Fibroblast of skin of abdomen (primary cell): Measurements from ENCODE around the gene LTBP1. TPM values are rescaled to one million over a fixed set of nuclear protein-coding genes. Genes with fewer than 3 reads are reported as not detected.
"Not testable (repeated sequence)": the region's sequence is repeated elsewhere in the genome, so short reads cannot be mapped to it uniquely, and the experiment has no call there.

ENCODE experiments used
- DNase-seq: peaks from one replicate; pipeline ENCODE4 v3.0.0-alpha.2; 2013
- polyA plus RNA-seq, 2 experiments: library from polyadenylated mRNA; unstranded; fragments of 120-200 nt; gene quantifications; one replicate each; pipeline ENCODE4 v1.2.1, GENCODE V29; 2013; ENCODE audit not compliant: insufficient read length in 2 of 2

LTBP1 gene
- 61.2 TPM for polyA plus RNA-seq (2013, experiment 1 of 2; ENCODE audit: insufficient read length)
- 57.3 TPM for polyA plus RNA-seq (2013, experiment 2 of 2; ENCODE audit: insufficient read length)

GRCh38 chr2:32946314-32947075 lies at the start of gene LTBP1:
Gene LTBP1, plus strand, starts transcription at chr2:32946953. Its CDS starts 372 bp downstream, at chr2:32947325.
- DNase-seq, result peak; percentile 74

DNA sequence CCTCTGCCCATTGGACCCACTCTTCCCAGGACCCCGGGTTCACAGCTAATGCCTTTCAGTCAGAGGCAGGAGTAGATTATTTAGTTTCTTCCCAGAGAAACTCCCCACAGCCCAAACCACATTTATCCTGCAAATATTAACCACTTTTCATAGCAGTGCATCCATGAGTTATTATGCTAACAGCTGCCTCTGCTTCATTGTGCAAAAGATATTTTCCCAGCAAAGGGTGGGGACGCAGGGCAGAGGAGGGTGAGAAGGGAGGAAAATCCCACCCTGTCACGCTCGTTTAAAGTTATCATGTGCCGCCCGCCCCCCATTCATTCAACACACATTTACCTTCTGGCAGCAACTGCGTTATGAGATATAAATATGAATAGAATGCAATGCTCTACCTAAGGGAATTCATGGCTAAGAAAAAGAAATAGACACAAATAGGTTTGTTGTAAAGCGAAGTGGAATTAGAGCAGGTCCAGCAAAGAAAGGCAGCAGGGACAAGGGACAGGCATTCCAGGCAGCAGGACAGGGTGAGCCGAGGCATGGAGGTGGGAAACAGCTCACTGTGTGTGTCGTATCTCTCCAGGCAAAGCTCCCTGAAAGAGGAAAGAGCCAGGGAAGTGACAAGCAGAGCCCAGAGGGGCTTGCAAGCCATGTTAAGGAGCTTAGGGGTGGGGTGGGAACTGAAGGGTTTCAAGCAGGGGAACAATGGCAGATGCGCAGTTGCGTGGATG lies 46.3 kb upstream of the LTBP1 start:
- DNase-seq, result no peak

- DNase-seq, result no peak
These were observed 45.4 kb upstream of the LTBP1 start for GRCh38 chr2:32901313-32901712.

- no peak for DNase-seq
These were observed 44.6 kb upstream of the LTBP1 start for GRCh38 chr2:32902174-32902573.

DNA sequence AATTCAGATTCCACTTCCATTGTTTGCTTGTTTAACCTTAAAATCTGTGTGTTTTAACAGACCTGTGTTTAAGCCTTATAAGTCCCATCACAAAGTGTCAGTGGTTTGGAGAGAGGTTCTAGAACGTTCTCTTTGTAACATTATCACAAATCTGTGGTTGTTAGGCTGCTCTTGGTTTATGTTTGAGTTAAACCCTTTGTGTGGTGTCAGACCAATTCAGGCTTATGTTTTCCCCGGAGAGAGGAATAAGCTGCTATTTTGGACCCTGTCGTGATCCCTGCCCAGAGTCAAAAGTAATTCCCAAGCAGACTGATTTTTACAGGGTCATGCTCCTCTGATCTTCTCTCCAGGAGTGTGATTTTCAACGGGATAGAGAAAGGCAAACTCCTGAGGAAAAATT lies 43.8 kb upstream of the LTBP1 start:
- DNase-seq, result no peak

DNA sequence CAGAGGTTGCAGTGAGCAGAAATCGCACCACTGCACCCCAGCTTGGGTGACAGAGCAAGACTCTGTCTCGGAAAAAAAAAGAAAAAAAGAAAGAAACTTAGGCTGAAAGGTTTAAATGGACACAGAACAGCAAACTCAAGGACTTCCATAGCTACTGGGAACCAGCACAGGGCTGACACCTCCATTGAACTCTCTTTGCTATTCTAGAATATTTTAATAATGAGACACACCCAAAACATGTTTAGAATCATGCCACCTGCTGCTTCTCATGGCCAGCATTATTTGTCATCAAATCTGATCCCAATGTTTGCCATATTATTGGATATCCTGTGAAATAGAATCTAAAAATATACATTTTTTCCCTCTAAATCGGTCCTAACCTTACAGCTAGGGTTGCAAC lies 42.7 kb upstream of the LTBP1 start:
- DNase-seq, result no peak

- no peak for DNase-seq
These were observed 42.0 kb upstream of the LTBP1 start for GRCh38 chr2:32904751-32905150.

- no peak for DNase-seq
These were observed 41.5 kb upstream of the LTBP1 start for GRCh38 chr2:32905270-32905669.

DNA sequence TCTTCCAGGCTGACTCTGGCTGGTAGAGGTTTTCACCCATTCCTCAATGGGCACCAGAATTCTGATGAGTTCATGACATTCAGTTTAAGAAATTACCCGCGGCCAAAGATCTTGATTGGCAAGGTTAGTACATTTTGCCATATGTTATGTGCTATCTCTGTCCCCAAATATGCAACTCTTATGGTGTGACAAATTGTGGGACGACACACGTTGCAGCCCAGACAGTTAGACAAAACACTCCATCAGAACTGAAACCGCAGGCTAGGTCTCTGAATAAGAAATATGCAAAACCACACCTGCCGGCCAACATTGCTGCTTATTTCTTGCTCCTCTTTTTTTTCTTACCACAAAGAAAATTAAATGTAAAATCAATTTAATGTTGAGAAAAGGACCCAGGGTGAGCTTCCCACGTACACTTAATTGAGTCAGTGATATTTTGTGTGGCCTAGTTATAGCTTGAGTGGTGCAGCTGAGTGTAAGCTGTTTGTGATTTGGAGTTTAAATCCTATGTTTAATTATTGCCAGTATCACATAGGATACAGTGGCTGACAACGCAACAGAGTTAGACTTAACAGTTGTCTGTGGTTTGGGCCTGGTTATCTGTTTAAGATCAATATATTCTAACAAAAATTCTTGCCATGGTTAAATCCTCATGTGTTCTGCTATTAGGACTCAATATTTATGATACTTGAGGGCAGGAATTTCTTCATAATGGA lies 35.7 kb upstream of the LTBP1 start:
- no peak for DNase-seq

- DNase-seq, result no peak
These were observed 31.1 kb upstream of the LTBP1 start for GRCh38 chr2:32915694-32916093.

GRCh38 chr2:32918774-32919173 lies 28.0 kb upstream of the LTBP1 start:
- DNase-seq, result no peak

DNA sequence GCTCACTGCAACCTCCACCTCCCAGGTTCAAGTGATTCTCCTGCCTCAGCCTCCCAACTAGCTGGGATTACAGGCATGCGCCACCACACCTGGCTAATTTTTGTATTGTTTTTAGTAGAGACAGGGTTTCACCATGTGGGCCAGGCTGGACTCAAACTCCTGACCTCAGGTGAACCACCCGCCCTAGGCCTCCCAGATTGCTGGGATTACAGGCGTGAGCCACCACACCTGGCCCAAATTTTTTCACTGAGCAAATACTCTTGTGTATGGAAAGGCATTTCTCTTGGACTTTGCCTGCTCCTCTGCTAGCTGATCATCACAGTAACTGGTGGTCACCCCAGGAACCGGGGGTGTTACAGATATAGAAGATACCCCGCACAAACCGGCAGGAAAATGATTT lies 26.9 kb upstream of the LTBP1 start:
- DNase-seq, result not testable (repeated sequence)

GRCh38 chr2:32921486-32921885 lies 25.3 kb upstream of the LTBP1 start:
- not testable (repeated sequence) for DNase-seq

DNA sequence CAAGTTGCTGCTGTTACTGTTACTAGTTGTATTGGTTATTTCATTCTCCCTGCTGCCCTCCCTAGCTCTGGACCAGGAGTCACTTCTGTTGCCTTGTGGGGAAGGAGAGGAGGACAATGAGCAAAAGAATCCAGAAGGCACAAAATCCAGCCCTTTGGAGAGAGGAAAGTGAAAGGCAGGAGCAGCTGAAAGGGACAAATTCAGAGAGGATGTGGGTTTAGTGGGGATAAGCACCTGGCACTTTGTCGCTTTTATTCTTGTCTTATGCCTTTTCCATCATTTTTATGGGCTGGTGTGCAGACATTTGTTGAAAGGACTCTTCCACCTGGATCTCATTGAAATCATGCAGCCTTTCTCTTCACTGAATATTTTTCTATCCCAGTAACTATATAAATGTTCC lies 24.3 kb upstream of the LTBP1 start:
- no peak for DNase-seq

- DNase-seq, result no peak
These were observed 23.6 kb upstream of the LTBP1 start for GRCh38 chr2:32923109-32923508.

GRCh38 chr2:32925283-32925815 lies 21.4 kb upstream of the LTBP1 start:
- no peak for DNase-seq

- no peak for DNase-seq
These were observed 20.6 kb upstream of the LTBP1 start for GRCh38 chr2:32925976-32926707.

GRCh38 chr2:32926708-32927084 lies 20.1 kb upstream of the LTBP1 start:
- DNase-seq, result peak; percentile 56

DNA sequence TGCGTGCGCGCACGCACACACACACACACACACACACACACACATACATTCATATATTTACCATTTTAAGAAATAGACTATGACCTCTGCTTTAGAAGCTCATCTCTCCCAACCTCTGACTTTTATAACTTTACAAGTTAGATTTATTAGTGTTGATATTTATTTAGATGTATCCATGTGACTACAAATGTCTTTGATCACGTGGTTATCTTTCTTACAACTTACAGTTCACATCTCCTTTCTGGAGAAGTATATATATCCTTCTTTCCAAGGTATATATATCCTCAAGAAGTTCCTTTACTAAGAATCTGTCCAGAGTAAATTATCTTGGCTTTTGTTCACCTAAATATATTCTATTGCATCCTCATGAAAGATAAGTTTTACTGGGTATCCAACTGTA lies 16.3 kb upstream of the LTBP1 start:
- no peak for DNase-seq

GRCh38 chr2:32931519-32931918 lies 15.2 kb upstream of the LTBP1 start:
- no peak for DNase-seq

DNA sequence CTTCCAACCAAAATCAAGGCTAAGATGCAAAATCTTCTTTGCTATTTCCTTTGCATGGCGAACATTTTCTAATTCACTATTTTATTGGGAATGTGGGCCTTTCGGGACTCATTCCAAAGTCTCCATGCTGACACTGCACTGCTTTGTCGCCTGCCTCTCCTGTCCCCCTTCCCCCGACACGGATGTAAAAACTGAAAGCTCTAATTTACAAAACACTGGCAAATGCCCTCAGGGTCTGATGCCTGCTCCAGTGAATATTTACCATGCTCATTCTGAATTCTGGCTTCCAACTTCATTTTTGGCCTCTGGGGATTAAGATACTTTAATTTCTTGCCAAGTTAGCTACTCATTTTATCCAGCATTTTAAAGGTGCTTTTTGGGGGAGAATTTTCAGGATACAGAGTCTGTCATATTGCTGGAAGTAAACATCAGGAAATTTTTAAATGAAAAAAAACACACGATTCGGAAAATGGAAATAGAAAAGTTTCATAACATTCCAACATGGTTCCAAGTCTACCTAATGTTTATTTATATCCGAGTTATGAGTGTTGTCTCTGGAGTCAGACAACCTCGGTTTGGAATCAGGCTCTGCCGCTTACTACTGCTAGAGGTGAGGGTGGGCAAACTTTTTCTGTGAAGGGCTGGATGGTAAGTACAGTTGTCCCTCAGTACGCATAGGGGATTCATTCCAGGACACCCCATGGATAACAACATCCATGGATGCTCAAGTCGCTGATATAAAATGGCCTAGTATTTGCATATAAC lies 14.6 kb upstream of the LTBP1 start:
- DNase-seq, result no peak
